Measurements from ENCODE around the gene SLC29A4. TPM values are rescaled to one million over a fixed set of nuclear protein-coding genes. Genes with fewer than 3 reads are reported as not detected.
A peak's percentile ranks its signal among the peaks of the same experiment; 100 is the strongest.
"Not testable (repeated sequence)": the region's sequence is repeated elsewhere in the genome, so short reads cannot be mapped to it uniquely, and the experiment has no call there.

SLC29A4 gene
- total and polyA plus RNA-seq, 2 of the 13 experiments (the other 11 are each of a cell fraction or from before 2014, with no cell fraction given) = 29.7 to 31.7 TPM

DNA sequence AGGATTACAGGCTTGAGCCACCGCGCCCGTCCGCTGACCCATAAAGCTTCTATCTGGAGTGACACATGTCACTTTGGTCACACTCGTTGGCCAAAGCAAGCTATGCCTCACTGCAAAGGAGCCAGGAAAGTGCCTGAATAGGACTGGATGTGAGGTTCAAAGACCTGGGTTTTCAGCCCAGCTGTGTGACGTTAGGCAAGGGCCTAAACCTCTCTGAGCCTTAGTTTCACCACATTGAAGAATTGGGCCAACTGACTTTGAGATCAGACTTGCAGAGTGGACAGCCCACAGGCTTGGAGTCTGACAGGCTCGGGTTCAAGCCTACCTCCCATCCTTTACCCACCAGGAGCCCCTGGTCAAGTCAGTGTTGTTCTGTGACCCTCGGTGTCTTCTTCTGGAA is 5.8 kb downstream of the SLC29A4 start:
- H2AFZ ChIP-seq (ENCODE audit: low read length); H3K36me3 ChIP-seq (replicated peaks in 1 of 2; ENCODE audit: control insufficient read depth in 1 of 2, insufficient read depth in 2 of 2, low read length in 2 of 2); H3K27ac ChIP-seq (ENCODE audit: extremely low read length, insufficient read depth, low read length); H3K4me2 ChIP-seq (ENCODE audit: low read depth, low read length); in situ Hi-C loops (cut with HindIII; ENCODE audit: extremely low pct_ligation_motif_present, low pct_unique_long_range_greater_than_20kb); CTCF ChIA-PET (ENCODE audit: low intra/inter-chr PET ratio, low total read pairs); H3K27me3 ChIP-seq (ENCODE audit: control insufficient read depth in 1 of 2, insufficient read depth in 2 of 2, low read length in 2 of 2); DNase-seq (ENCODE audit: low spot score); H3K9me3 ChIP-seq (ENCODE audit: low read length); intact Hi-C loops (cut with micrococcal nuclease; ENCODE audit: unreplicated experiment); H3K9ac ChIP-seq (ENCODE audit: insufficient read depth, low read depth, low read length); H3K79me2 ChIP-seq (ENCODE audit: insufficient read depth, low read length); H4K20me1 ChIP-seq (ENCODE audit: insufficient read depth, low read length); FAIRE-seq; ATAC-seq; BruUV-seq (replicated peaks); H3K4me3 ChIP-seq (replicated peaks in 1 of 3; ENCODE audit: insufficient read depth in 1 of 3, low read depth in 2 of 3, low read length in 3 of 3); POLR2A ChIA-PET: not testable (repeated sequence)
- TF ChIP-seq ZNF768 (CRISPR knock-in tag; IDR thresholded peaks at IDR 0.05) = peak; percentile 92
- H3K4me1 ChIP-seq (ENCODE audit: insufficient read depth, low read length) = peaks cover 21% of the 10 kb centered on the region
- 100% methylated on average over 5 of the region's 8 CpGs for WGBS (ENCODE audit: low lambda C conversion rate)

DNA sequence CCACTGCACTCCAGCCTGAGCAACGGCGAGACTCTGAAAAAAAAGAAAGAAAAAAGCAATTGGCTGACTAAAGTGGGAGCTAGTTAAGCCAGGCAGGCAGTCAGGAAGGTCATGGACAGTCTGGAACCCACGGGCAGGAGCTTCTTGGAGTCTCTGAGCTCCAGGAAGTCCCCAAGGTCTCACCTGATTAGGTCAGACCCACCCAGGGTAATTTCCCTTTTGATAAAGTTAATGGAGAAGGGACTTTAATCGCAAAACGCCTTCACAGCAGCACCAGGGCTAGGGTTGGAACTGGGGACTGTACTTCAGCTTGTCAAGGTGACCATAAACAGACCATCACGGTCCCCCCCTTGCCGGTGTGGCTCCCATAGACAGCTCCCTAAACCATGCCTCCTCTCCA is 6.6 kb downstream of the SLC29A4 start:
- DNase-seq (ENCODE audit: low spot score) (no peak), ATAC-seq (no peak), FAIRE-seq (no peak)
- no peaks in the 10 kb centered on the region for H3K9me3 ChIP-seq (ENCODE audit: low read length)
- no TSS peak for BruUV-seq (replicated peaks)
- H3K27ac ChIP-seq (ENCODE audit: extremely low read length, insufficient read depth, low read length) = no peak overlapping the region
- no peaks in the 10 kb centered on the region for H3K79me2 ChIP-seq (ENCODE audit: insufficient read depth, low read length)
- H3K27me3 ChIP-seq (ENCODE audit: control insufficient read depth in 1 of 2, insufficient read depth in 2 of 2, low read length in 2 of 2) = no peaks in the 10 kb centered on the region
- H4K20me1 ChIP-seq (ENCODE audit: insufficient read depth, low read length) = no peaks in the 10 kb centered on the region
- H3K4me3 ChIP-seq (replicated peaks in 1 of 3; ENCODE audit: insufficient read depth in 1 of 3, low read depth in 2 of 3, low read length in 3 of 3) = no peak overlapping the region
- no peak overlapping the region for H3K9ac ChIP-seq (ENCODE audit: insufficient read depth, low read depth, low read length)
- peaks cover 28% of the 10 kb centered on the region for H3K4me1 ChIP-seq (ENCODE audit: insufficient read depth, low read length)
- no peak overlapping the region for H3K4me2 ChIP-seq (ENCODE audit: low read depth, low read length)
- intact Hi-C loops (cut with micrococcal nuclease; ENCODE audit: unreplicated experiment) = no loop called here
- ChIA-PET POLR2A (no interaction called here), CTCF (ENCODE audit: low intra/inter-chr PET ratio, low total read pairs) (no interaction called here)
- WGBS (ENCODE audit: low lambda C conversion rate) = 97% methylated on average over 7 of the region's 7 CpGs
- H2AFZ ChIP-seq (ENCODE audit: low read length) = no peak overlapping the region
- in situ Hi-C loops (cut with HindIII; ENCODE audit: extremely low pct_ligation_motif_present, low pct_unique_long_range_greater_than_20kb) = no loop called here
- TF ChIP-seq, protein P1, sequence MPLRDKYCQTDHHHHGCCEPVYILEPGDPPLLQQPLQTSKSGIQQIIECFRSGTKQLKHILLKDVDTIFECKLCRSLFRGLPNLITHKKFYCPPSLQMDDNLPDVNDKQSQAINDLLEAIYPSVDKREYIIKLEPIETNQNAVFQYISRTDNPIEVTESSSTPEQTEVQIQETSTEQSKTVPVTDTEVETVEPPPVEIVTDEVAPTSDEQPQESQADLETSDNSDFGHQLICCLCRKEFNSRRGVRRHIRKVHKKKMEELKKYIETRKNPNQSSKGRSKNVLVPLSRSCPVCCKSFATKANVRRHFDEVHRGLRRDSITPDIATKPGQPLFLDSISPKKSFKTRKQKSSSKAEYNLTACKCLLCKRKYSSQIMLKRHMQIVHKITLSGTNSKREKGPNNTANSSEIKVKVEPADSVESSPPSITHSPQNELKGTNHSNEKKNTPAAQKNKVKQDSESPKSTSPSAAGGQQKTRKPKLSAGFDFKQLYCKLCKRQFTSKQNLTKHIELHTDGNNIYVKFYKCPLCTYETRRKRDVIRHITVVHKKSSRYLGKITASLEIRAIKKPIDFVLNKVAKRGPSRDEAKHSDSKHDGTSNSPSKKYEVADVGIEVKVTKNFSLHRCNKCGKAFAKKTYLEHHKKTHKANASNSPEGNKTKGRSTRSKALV (CRISPR knock-in tag; IDR thresholded peaks at IDR 0.05) = no peak
- TF ChIP-seq NR2F1 (CRISPR knock-in tag; IDR thresholded peaks at IDR 0.05) = no peak
- peaks cover 4 to 7% of the 10 kb centered on the region in 2 experiments; a peak in 3 of 5 replicates for H3K36me3 ChIP-seq (replicated peaks in 1 of 2; ENCODE audit: control insufficient read depth in 1 of 2, insufficient read depth in 2 of 2, low read length in 2 of 2)
